Heart left ventricle (tissue), 16 donors: ENCODE measurements around the gene NBR1. TPM values are rescaled to one million over a fixed set of nuclear protein-coding genes. Genes with fewer than 3 reads are reported as not detected.

Experiments used
- ATAC-seq, 4 donors: fragments of 200-7000 bp; cut with Tn5 transposase; one replicate each; pipeline ENCODE4 v1.9.1; 2020 to 2022; ENCODE audit warnings: moderate library complexity in 4 of 4, mild to moderate bottlenecking in 3 of 4, moderate number of reproducible peaks in 1 of 4
- DNase-seq, 5 donors: peaks; one replicate each; pipeline ENCODE4 v3.0.0-alpha.2; 2020
- H3K27ac ChIP-seq, 12 donors: fragments of 200-600 bp; sonication (generic) in 4 of 12; one replicate each; pipeline versions ENCODE4 v1.5.0 to v1.8.0; 2016 to 2022; ENCODE audit warnings: mild to moderate bottlenecking in 2 of 12
- H3K27me3 ChIP-seq, 9 donors: fragments of 200-600 bp; sonication (generic) in 2 of 9; one replicate each; pipeline versions ENCODE4 v1.5.1 to v1.8.0; 2016 to 2022; ENCODE audit warnings: mild to moderate bottlenecking in 3 of 9
- H3K36me3 ChIP-seq, 9 donors: fragments of 200-600 bp; sonication (generic) in 2 of 9; one replicate each; pipeline versions ENCODE4 v1.5.0 to v1.8.0; 2018 to 2022; ENCODE audit warnings: mild to moderate bottlenecking in 2 of 9
- H3K4me1 ChIP-seq, 12 donors: fragments of 200-600 bp; sonication (generic) in 4 of 12; one replicate each; pipeline versions ENCODE4 v1.5.0 to v1.8.0; 2016 to 2022; ENCODE audit warnings: mild to moderate bottlenecking in 3 of 12
- H3K4me3 ChIP-seq, 12 donors: fragments of 200-600 bp; sonication (generic) in 4 of 12; one replicate each; pipeline versions ENCODE4 v1.5.0 to v1.8.0; 2017 to 2022; ENCODE audit warnings: mild to moderate bottlenecking in 9 of 12, moderate library complexity in 4 of 12
- H3K9me3 ChIP-seq, 12 donors: fragments of 200-600 bp; sonication (generic) in 4 of 12; one replicate each; pipeline versions ENCODE4 v1.5.0 to v1.8.0; 2016 to 2022; ENCODE audit warnings: mild to moderate bottlenecking in 1 of 12
- CTCF ChIP-seq, 12 donors: fragments of 200-600 bp; sonication (generic) in 4 of 12; IDR thresholded peaks; one replicate each; pipeline versions ENCODE4 v1.5.0 to v1.8.0; 2018 to 2022; ENCODE audit warnings: antibody characterized with exemption in 12 of 12, mild to moderate bottlenecking in 5 of 12
- POLR2A ChIP-seq, 2 donors: fragments of 450-650 bp; IDR thresholded peaks; one replicate each; pipeline ENCODE4 v1.6.1; 2017; ENCODE audit warnings: antibody characterized with exemption in 2 of 2, mild to moderate bottlenecking in 2 of 2, moderate library complexity in 2 of 2
- WGBS, 4 donors: extraction: QIAGEN DNeasy Blood & Tissue Kit in 2 of 4; methylation state at CpG; one replicate each; pipeline versions ENCODE4 v1.1.5 to v1.1.7; 2013 to 2018; 5-methylcytosine and 5-hydroxymethylcytosine counted together
- intact Hi-C, 10 donors: fragments of 100-400 bp; cut with DNase I; formaldehyde crosslinking; loops; one replicate each; pipeline versions ENCODE4 v1.11.1 to v1.14.2; 2022
- long read RNA-seq, 3 donors: library from polyadenylated mRNA; unstranded; transcript quantifications; one replicate each; pipeline ENCODE4 v2.0.0, GENCODE V29; 2020 to 2021
- polyA plus RNA-seq, 2 donors: library from polyadenylated mRNA; stranded (reverse); fragments of 200-250 nt; gene quantifications; one replicate each; pipeline ENCODE4 v1.2.3, GENCODE V29; 2013
- total RNA-seq, 9 donors: library from RNA; depleted of rRNA in 2 of 9; stranded (reverse); fragments of >200 nt in 2 of 9; fragmentation: NEBNext Ultra II Directional in 3 of 9; extraction: Animal tissue kit (Norgen Biotek cat#: 25700) in 3 of 9; gene quantifications; one replicate each; pipeline versions ENCODE4 v1.1.0 to v1.2.4, GENCODE V29; 2016 to 2023
- donor health status: ischemic (EF 13 %, LVEDD 7.1; RV severe dilation, severe dysfunction).
- donor health status: healthy with polysubstance abuse.
- donor health status: DM: no; HTN: yes; CAD: no.
- donor health status: DM: no; HTN: no; CAD: no.
- donor health status: ischemic (EF 25% LVEDD 6.9; RV normal size, moderate dysfunction).
- donor health status: ischemic (EF 25% LVEDD 5.7; RV mildly dilated, moderate dysfunction).
- donor health status: healthy.
- donor health status: DM: yes; HTN: yes; CAD: no.
- donor health status: ischemic (EF 35%, LVEDD 5.7; RV mildly dilated, moderate dysfunction).
- donor health status: nonischemic (EF 11% LVEDD 7.7; RV severe dilation, severe dysfunction).
- donor health status: DM: yes; HTN: yes; CAD: no.
- donor health status: PGD.
- donor health status: ischemic (EF 29% LVEDD 5.4; RV normal size, mild dysfunction).
- donor health status: nonischemic (EF 23%, LVEDD 6.1; RV moderate dilation, normal function).

The NBR1 gene
- 100 to 1,000 TPM in 5 of 9 donors, 10 to 100 TPM in 4; 82.6 to 146 (median 105) TPM for total RNA-seq
- 10 to 100 TPM; 31.6 to 70.0 TPM for polyA plus RNA-seq
- long read RNA-seq, donor 1, partial matches to known transcripts: 87 of 148 reads
- long read RNA-seq, donor 1, other reads (novel, unspliced or antisense): 61 of 148 reads
- long read RNA-seq, donor 2, partial matches to known transcripts: 77 of 228 reads
- long read RNA-seq, donor 2, other reads (novel, unspliced or antisense): 151 of 228 reads
- long read RNA-seq, donor 3, partial matches to known transcripts: 62 of 146 reads
- long read RNA-seq, donor 3, other reads (novel, unspliced or antisense): 83 of 146 reads

- Histone ChIP-seq H3K27ac (peak within 1 kb of the TSS; percentile 90 to 99 (median 96)), H3K4me3 (peak within 1 kb of the TSS; percentile 58 to 86 (median 78)), H3K36me3 (peaks cover 0 to 17% (median 5%) of the 10 kb centered on the region in 9 donors), H3K27me3 (no peaks in the 10 kb centered on the region), H3K4me1 (peaks cover 2 to 60% (median 48%) of the 10 kb centered on the region in 12 donors), H3K9me3 (no peaks in the 10 kb centered on the region)
- intact Hi-C loops: loop anchor here in 7 of 10 donors (1.0 to 10.0 kb wide), 9 partner anchors 41 to 169 kb away; partner anchors contain the start of genes BRCA1 (in 6 of the 7), RND2 (in 4 of the 7), VAT1 (in 2 of the 7) and IFI35 (in 1 of the 7)
- peak; percentile 4 to 82 for TF ChIP-seq POLR2A (IDR thresholded peaks at IDR 0.05)
- TF ChIP-seq CTCF (IDR thresholded peaks at IDR 0.05): peak in 6 of 12 donors; percentile 11 to 47 (median 35)
- peak; percentile 93 to 95 (median 95) for DNase-seq
- 0 to 1% (median 0%) methylated on average over 28 to 41 of the region's 41 CpGs for WGBS, 4 donors
- ATAC-seq: peak; percentile 92 to 94 (median 94)
These were observed at the start of gene NBR1 for GRCh38 chr17:43170766-43171585. Gene NBR1 (plus strand): TSS chr17:43171214. CDS start chr17:43175800, 4,586 bp downstream.

GRCh38 chr17:43125133-43125966, 45.7 kb upstream of the NBR1 start, which contains the start of gene BRCA1:
Gene BRCA1 (minus strand): TSS chr17:43125364. CDS start chr17:43124096, 1,268 bp downstream.
- Histone ChIP-seq H3K27me3 (no peaks in the 10 kb centered on the region), H3K36me3 (peaks cover 0 to 9% (median 0%) of the 10 kb centered on the region in 9 donors), H3K27ac (peak within 1 kb of the TSS; percentile 29 to 78 (median 72)), H3K4me3 (peak within 1 kb of the TSS; percentile 15 to 95 (median 68)), H3K4me1 (peaks cover 0 to 32% (median 10%) of the 10 kb centered on the region in 12 donors), H3K9me3 (no peaks in the 10 kb centered on the region)
- ATAC-seq (peak; percentile 100), DNase-seq (peak; percentile 89 to 94 (median 92))
- intact Hi-C loops: loop anchor here in 9 of 10 donors (1.0 to 10.0 kb wide), 7 partner anchors 42 to 103 kb away; partner anchors contain the start of genes NBR1 (in 5 of the 9), VAT1 (in 5 of the 9) and RND2 (in 2 of the 9)
- 3 to 6% (median 4%) methylated on average over 37 to 38 of the region's 38 CpGs for WGBS, 4 donors
- peak in 1 of 2 donors; percentile 42 for TF ChIP-seq POLR2A (IDR thresholded peaks at IDR 0.05)
- TF ChIP-seq CTCF (IDR thresholded peaks at IDR 0.05): peak in 1 of 12 donors; percentile 8

GRCh38 chr17:43125967-43126910, 44.8 kb upstream of the NBR1 start:
- WGBS, 4 donors: 79 to 86% (median 83%) methylated on average over 50 to 59 of the region's 59 CpGs
- no peaks in the 10 kb centered on the region for H3K27me3 ChIP-seq
- DNase-seq (peak in 1 of 5 donors; percentile 65), ATAC-seq (no peak)
- H3K9me3 ChIP-seq: no peaks in the 10 kb centered on the region
- peak overlapping the region in 11 of 12 donors; percentile 29 to 78 (median 73) for H3K27ac ChIP-seq
- TF ChIP-seq CTCF (IDR thresholded peaks at IDR 0.05): no peak
- TF ChIP-seq POLR2A (IDR thresholded peaks at IDR 0.05): no peak
- intact Hi-C loops: loop anchor here in 9 of 10 donors (1.0 to 10.0 kb wide), 7 partner anchors 41 to 104 kb away; partner anchors contain the start of genes NBR1 (in 5 of the 9), VAT1 (in 5 of the 9) and RND2 (in 2 of the 9)
- peaks cover 0 to 9% (median 0%) of the 10 kb centered on the region in 9 donors for H3K36me3 ChIP-seq
- peaks cover 0 to 32% (median 10%) of the 10 kb centered on the region in 12 donors for H3K4me1 ChIP-seq
- H3K4me3 ChIP-seq: peak overlapping the region; percentile 15 to 95 (median 68)
